Mesodermal cell (in vitro differentiated cells): ENCODE data around the gene ZFHX3.

Source experiments
- H3K27ac ChIP-seq: 2 replicates; pipeline ENCODE4 v1.7.0; 2013; ENCODE audit warnings: mild to moderate bottlenecking, low read depth, low read length, moderate library complexity; ENCODE audit not compliant: severe bottlenecking
- H3K36me3 ChIP-seq: 2 replicates; pipeline ENCODE4 v1.7.1; 2013; ENCODE audit warnings: mild to moderate bottlenecking, low read length, moderate library complexity; ENCODE audit not compliant: control insufficient read depth, insufficient read depth
- H3K4me1 ChIP-seq: one replicate; pipeline ENCODE4 v1.7.1; 2013; ENCODE audit warnings: mild to moderate bottlenecking, low read length; ENCODE audit not compliant: insufficient read depth, control insufficient read depth, poor library complexity, severe bottlenecking
- H3K4me3 ChIP-seq: 2 replicates; pipeline ENCODE4 v1.7.0; 2013; ENCODE audit warnings: low read length, control low read depth, mild to moderate bottlenecking; ENCODE audit not compliant: insufficient read depth, poor library complexity, severe bottlenecking; ENCODE audit errors: extremely low read depth
- H3K9me3 ChIP-seq: 2 replicates; pipeline ENCODE4 v1.7.1; 2013; ENCODE audit warnings: mild to moderate bottlenecking, low read length, moderate library complexity; ENCODE audit not compliant: control insufficient read depth
- WGBS, 2 experiments: methylation state at CpG; one replicate each; pipeline ENCODE4 v1.1.5; 2013; ENCODE audit warnings: missing lambda C conversion rate in 2 of 2; ENCODE audit not compliant: insufficient coverage in 2 of 2; 5-methylcytosine and 5-hydroxymethylcytosine counted together

Gene ZFHX3

DNA sequence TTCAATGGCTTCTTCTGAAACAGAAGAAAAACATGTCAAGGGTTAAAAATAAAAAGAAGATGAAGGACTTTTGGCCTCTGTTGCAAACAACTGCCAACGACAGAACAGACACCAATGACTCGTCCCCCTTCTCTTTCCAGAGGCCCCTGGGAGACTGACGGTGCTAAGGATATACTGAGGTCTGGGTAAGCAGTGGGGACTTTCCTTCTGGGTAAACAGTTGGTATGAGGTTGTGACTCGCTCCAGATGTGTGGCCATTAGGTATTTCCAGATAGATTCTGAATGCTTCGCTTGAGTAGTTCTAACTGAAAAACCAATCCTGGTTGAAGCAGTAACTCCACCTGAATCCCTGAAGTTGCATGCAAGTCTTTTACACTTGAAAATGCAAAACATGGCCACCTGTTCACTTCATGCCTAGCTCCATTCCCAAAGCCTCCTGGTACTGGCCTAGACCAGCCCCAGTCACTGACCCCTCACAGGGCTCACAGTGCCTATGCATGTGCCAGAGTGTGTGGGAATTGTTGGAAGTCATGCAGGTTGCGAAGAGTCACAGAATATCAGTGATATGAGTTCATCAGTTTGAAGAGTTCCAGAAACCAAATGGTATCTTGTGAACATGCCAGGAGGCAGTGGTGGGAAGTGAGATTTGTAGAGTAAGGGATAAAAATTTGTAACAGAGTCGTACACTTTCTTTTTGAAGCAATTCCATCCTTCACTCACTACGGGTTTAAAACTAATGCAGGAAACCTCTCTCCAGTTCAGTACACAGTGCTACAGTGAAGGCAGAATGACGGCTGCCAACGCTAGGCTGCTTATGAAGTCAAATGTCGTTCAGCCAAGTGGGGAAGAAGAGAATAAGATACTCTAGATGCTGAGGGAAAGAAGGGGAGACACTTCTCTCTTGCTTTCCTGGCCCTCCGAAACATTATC lies 217.8 kb downstream of the ZFHX3 start:
- Histone ChIP-seq H3K4me3 (no peak overlapping the region), H3K36me3 (peaks cover 17% of the 10 kb centered on the region), H3K27ac (peak overlapping the region; percentile 41), H3K9me3 (no peaks in the 10 kb centered on the region), H3K4me1 (peaks cover 4% of the 10 kb centered on the region)
- WGBS, 2 experiments: 95 to 100% methylated on average over 3 to 6 of the region's 12 CpGs

DNA sequence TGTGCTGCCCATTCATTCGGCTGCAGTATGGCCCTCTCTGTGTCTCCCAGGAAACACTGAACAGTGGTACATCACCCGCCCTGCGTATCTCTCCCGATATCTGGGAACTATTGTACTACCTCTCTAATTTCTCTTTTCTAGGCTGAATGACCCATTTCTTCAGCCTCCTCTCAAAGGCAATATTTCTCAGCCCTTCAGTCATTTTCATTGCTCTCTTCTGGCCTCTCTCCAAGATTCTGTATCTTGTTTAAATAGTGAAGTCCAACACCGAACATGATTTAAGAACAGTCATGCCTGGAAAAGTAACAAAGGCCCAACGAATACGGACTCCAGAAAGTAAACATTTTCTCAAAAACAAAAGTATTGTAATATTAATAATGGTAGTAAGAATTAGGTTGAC lies 220.1 kb downstream of the ZFHX3 start:
- 87 to 97% methylated on average over 3 to 4 of the region's 7 CpGs for WGBS, 2 experiments
- Histone ChIP-seq H3K9me3 (no peaks in the 10 kb centered on the region), H3K4me1 (peaks cover 4% of the 10 kb centered on the region), H3K4me3 (no peak overlapping the region), H3K27ac (no peak overlapping the region), H3K36me3 (peaks cover 17% of the 10 kb centered on the region)

DNA sequence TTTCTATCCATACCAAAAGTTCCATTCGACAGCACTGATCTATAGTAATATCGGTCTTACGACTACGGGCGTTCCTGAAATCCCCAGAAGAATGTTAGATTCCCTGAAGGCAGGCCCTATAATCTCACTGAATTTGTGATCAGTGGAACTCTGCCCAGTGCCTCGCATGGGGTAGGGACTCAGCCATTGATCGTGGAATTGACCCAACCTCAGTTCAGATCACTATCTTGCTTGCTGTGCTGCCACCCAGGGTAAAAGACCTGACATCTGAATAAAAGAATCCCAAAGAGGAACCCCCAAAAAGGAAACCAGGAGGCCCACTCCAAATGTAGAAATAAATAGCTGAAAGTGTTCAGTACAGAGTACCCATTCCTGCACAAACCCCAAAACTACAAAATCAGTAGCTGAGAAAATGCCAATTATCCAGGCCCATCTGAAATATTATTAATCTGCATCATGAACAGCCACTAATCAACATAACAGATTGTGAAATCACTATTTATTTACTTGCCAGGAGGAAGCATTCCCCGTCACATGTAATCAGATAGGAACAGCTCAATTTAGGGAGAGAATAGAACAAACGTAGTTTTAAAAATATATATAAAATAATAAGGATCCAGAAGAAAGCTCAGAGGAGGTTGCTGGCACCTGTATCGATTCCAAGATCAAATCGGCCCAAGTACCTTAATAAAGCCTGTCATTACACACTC lies 221.9 kb downstream of the ZFHX3 start:
- WGBS, 2 experiments: 90 to 93% methylated on average over 5 to 9 of the region's 11 CpGs
- Histone ChIP-seq H3K9me3 (no peaks in the 10 kb centered on the region), H3K4me3 (no peak overlapping the region), H3K36me3 (peaks cover 17% of the 10 kb centered on the region), H3K4me1 (peaks cover 4% of the 10 kb centered on the region), H3K27ac (no peak overlapping the region)

DNA sequence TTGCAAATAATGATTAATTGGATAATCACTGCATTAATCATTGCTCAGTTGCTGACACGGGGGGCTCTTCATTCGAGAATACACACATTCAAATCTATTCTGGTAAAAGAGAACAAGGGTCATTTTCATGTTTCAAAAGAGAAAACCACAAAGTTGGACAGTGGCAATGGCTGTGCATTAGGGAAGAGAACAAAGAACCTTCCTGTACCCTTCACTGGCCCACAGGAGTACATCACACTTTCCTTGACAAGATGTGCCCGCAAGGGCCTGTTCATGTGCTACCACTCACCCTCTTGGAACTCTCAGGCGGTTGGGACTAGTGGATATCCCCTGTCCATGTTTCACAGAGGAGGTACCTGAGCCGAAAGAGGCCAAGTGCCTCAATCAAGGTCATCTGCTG lies 223.2 kb downstream of the ZFHX3 start:
- no peaks in the 10 kb centered on the region for H3K9me3 ChIP-seq
- H3K4me1 ChIP-seq: peaks cover 4% of the 10 kb centered on the region
- H3K27ac ChIP-seq: no peak overlapping the region
- peaks cover 17% of the 10 kb centered on the region for H3K36me3 ChIP-seq
- WGBS, 2 experiments: 92 to 97% methylated on average over 3 of the region's 5 CpGs
- no peak overlapping the region for H3K4me3 ChIP-seq

DNA sequence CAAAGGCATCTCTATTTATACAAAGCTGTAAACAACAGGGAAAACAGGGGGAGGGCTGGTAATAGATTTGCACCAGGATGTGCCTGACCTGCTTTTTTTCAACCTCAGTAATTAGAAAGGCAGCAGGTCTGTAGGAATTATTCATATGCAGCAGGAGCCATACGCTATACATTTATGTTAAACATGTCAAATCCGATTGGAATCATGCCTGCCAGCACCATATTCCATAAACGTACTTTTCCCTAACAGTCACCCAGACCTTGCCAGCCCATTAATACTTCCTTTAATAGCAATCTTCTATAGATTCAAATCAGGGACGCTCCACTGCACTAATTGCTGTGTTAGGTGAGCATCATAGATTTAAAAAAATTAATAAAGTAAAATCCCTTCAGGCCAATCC lies 223.9 kb downstream of the ZFHX3 start:
- no peak overlapping the region for H3K4me3 ChIP-seq
- WGBS, 2 experiments: 93 to 97% methylated on average over 2 to 3 of the region's 4 CpGs
- H3K36me3 ChIP-seq: peaks cover 16% of the 10 kb centered on the region
- H3K4me1 ChIP-seq: no peaks in the 10 kb centered on the region
- H3K27ac ChIP-seq: no peak overlapping the region
- no peaks in the 10 kb centered on the region for H3K9me3 ChIP-seq

DNA sequence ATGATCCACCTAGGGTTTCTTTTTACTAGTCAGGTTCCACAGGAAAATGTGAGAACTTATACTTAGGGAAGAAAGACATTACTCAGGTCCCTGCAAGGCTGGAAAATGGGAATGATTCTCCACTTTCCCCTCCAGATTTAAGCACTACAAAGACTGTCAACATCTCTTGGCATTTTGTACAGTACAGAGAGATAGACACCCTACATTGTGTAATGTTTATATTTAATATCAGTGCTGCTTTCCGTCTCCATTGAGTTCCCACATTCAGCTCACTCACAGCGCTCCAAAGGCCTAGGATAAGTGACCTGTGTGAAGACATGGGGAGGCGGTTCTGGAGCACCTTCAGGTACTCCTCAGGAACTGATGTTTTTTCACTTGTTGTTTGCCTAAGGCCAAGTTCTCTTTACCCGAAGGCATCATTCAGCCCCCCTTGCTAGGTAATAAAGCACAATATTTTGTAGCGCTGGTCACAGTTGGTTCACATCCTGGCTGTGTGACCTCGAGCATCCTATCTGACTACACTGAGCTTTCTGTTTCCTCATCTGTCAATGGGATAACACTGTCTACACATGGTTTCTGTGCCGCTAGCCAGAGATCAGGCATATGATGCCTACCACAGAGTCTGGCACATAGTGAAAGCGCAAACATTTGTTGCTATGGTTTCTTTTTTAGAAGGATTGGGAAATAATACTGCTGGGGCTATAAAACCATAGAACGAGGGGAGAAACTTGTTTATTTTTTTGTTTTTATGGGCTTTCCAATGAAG lies 226.6 kb downstream of the ZFHX3 start:
- H3K36me3 ChIP-seq: peaks cover 7% of the 10 kb centered on the region

DNA sequence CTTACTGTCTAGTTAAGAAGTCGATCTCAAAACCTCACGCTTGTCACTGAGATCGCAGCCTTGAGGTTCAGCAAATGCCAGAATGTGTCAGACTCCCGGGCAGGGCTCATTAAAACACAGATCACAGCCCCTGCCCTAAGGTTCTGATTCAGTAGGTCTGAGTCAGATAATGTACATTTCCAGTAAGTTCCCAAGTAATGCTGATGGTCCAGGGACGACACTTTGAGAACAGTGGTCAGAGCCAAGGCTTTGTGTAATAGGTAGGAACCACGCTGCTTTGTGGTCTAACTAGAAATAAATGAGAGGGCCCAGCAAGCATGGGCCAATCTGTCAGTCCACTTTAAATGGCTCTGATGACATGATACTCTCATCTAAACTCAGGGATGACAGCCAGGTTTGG lies 228.6 kb downstream of the ZFHX3 start:
- 93 to 94% methylated on average over 4 to 6 of the region's 6 CpGs for WGBS, 2 experiments
- Histone ChIP-seq H3K36me3 (no peaks in the 10 kb centered on the region), H3K9me3 (no peaks in the 10 kb centered on the region), H3K27ac (no peak overlapping the region), H3K4me1 (no peaks in the 10 kb centered on the region), H3K4me3 (no peak overlapping the region)

More for the DNA sequence above, 226.6 kb downstream of the ZFHX3 start:
- H3K4me1 ChIP-seq: no peaks in the 10 kb centered on the region
- H3K27ac ChIP-seq: no peak overlapping the region
- no peaks in the 10 kb centered on the region for H3K9me3 ChIP-seq
- H3K4me3 ChIP-seq: no peak overlapping the region
- 93 to 98% methylated on average over 5 to 6 of the region's 9 CpGs for WGBS, 2 experiments

DNA sequence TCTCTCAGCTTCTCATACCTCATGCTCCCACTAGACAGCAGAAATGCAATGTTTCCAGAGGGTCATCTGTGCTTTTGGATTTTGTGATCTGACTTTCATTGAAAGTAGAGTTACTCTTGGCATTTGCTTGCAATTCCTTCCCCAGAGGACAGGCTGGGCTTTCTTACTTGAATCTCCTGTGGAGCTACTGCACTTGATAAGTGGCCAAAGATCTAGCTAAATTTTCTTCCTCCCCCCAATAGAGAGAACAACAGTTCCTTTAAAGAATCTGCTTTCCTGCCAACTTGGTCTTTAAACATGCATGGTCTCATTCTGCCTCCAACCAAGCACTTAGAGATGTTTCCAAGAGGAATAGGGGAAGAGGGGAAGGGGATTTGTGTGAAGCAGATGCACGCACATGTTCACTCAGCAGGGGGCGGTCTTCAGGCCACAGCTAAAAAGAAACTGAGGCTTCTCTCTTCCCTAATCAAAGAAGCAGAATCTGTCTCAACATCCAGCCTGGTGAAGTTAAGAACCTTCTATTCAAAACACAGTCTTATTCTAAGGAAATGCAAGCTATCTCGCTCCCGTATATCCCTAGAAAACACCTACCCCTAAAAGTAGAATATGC lies 229.6 kb downstream of the ZFHX3 start:
- Histone ChIP-seq H3K9me3 (no peaks in the 10 kb centered on the region), H3K4me1 (no peaks in the 10 kb centered on the region), H3K27ac (no peak overlapping the region), H3K4me3 (no peak overlapping the region), H3K36me3 (no peaks in the 10 kb centered on the region)
- WGBS, 2 experiments: 60 to 88% methylated on average over 1 to 2 of the region's 4 CpGs

DNA sequence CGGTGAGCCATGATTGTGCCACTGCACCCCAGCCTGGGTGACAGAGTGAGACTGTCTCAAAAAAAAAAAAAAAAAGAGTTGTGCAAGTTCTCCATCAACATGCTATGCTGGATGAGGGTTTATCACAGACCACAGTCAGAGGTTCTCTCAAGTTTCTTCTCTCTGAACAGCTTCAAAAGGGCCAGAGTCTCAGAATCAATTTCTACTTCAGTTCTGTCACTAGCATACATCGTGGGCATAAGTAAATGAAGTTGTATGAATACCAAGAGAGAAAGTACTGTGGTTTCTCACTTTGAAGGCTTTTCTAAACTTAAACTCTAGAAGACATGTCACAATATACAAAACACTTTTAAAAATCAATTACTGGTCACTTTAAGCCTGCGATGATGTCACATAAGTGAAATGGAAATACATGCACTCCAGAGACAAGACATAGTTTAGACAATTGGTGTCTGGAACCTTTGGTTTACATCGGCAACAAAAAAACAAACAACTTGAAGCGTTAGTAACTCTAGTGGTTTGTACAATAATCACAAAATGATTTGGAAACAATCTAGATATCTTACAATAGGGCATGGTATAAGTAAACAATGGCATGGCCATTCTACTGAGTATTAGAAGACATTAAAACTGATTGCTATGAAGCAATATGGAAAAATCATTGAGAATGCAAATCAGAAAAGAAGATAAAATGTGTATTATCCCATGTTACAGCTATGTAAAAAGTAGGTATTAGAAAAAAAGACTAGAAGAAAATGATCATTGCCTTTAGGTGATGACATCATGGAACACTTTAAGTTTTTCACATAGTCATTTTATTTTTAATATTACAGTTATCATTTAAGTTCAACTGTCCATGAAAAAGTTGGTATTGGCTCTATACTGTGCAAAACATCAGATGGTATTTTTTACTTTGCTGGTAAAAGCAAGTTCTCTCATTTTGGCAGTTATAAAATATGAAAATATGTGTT lies 232.3 kb downstream of the ZFHX3 start:
- WGBS, 2 experiments: 83 to 93% methylated on average over 1 to 2 of the region's 5 CpGs
- H3K4me1 ChIP-seq: no peaks in the 10 kb centered on the region
- H3K36me3 ChIP-seq: peaks cover 9% of the 10 kb centered on the region
- H3K9me3 ChIP-seq: no peaks in the 10 kb centered on the region
- no peak overlapping the region for H3K27ac ChIP-seq
- H3K4me3 ChIP-seq: no peak overlapping the region
